Measurements from ENCODE around the gene SMAD4.

SMAD4 gene

GRCh38 chr18:51037230-51037629, 7.2 kb downstream of the SMAD4 start:
- TF ChIP-seq, protein P1, sequence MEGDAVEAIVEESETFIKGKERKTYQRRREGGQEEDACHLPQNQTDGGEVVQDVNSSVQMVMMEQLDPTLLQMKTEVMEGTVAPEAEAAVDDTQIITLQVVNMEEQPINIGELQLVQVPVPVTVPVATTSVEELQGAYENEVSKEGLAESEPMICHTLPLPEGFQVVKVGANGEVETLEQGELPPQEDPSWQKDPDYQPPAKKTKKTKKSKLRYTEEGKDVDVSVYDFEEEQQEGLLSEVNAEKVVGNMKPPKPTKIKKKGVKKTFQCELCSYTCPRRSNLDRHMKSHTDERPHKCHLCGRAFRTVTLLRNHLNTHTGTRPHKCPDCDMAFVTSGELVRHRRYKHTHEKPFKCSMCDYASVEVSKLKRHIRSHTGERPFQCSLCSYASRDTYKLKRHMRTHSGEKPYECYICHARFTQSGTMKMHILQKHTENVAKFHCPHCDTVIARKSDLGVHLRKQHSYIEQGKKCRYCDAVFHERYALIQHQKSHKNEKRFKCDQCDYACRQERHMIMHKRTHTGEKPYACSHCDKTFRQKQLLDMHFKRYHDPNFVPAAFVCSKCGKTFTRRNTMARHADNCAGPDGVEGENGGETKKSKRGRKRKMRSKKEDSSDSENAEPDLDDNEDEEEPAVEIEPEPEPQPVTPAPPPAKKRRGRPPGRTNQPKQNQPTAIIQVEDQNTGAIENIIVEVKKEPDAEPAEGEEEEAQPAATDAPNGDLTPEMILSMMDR (IDR thresholded peaks at IDR 0.05; ENCODE audit: low read depth, low read length, missing control alignments) = no peak
- DNase-seq (ENCODE audit: extremely low read depth, low read depth) = no peak
- no peak overlapping the region for H3K4me3 ChIP-seq (replicated peaks; ENCODE audit: low read depth, low read length)

DNA sequence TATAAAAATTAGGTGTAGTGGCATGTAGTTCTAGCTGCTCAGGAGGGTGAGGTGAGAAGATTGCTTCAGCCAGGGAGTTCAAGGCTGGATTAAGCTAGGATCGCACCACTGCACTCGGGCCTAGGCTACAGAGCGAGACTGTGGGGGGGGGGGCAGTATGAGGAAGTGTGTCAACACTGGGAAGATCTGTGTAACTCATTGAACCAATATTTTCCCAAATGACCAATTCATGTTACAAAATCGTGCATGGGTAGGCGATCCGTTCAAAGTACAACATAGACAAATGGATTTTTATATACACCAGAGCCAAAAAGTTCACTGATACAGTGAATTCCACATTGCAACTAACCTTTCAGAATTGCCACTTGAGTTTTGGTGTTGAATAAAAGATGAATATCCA, 8.1 kb downstream of the SMAD4 start:
- no peak for DNase-seq (ENCODE audit: extremely low read depth, low read depth)
- no peak overlapping the region for H3K4me3 ChIP-seq (replicated peaks; ENCODE audit: low read depth, low read length)
- TF ChIP-seq, protein P1 (IDR thresholded peaks at IDR 0.05; ENCODE audit: low read depth, low read length, missing control alignments) = no peak

GRCh38 chr18:51039138-51040112, 9.4 kb downstream of the SMAD4 start:
- H3K4me3 ChIP-seq (replicated peaks; ENCODE audit: low read depth, low read length) = no peak overlapping the region
- no peak for DNase-seq (ENCODE audit: extremely low read depth, low read depth)
- TF ChIP-seq, protein P1 (IDR thresholded peaks at IDR 0.05; ENCODE audit: low read depth, low read length, missing control alignments) = no peak

GRCh38 chr18:51041677-51042352, 11.8 kb downstream of the SMAD4 start:
- H3K4me3 ChIP-seq (replicated peaks; ENCODE audit: low read depth, low read length) = no peak overlapping the region
- DNase-seq (ENCODE audit: extremely low read depth, low read depth) = no peak
- TF ChIP-seq, protein P1 (IDR thresholded peaks at IDR 0.05; ENCODE audit: low read depth, low read length, missing control alignments) = no peak

GRCh38 chr18:51044928-51045585, 15.0 kb downstream of the SMAD4 start:
- DNase-seq (ENCODE audit: extremely low read depth, low read depth) = no peak
- no peak overlapping the region for H3K4me3 ChIP-seq (replicated peaks; ENCODE audit: low read depth, low read length)
- TF ChIP-seq, protein P1 (IDR thresholded peaks at IDR 0.05; ENCODE audit: low read depth, low read length, missing control alignments) = no peak

GRCh38 chr18:51048190-51048589, 18.2 kb downstream of the SMAD4 start:
- no peak overlapping the region for H3K4me3 ChIP-seq (replicated peaks; ENCODE audit: low read depth, low read length)
- no peak for DNase-seq (ENCODE audit: extremely low read depth, low read depth)
- TF ChIP-seq, protein P1 (IDR thresholded peaks at IDR 0.05; ENCODE audit: low read depth, low read length, missing control alignments) = no peak
